HG03045 (cell line): ENCODE results near the gene PRMT7.

ENCODE experiments used
- ATAC-seq: cut with Tn5 transposase; IDR thresholded peaks from one replicate; pipeline ENCODE4 v1.9.1; 2021; ENCODE audit warnings: mild to moderate bottlenecking, moderate library complexity; ENCODE audit not compliant: unreplicated experiment

Gene PRMT7

DNA sequence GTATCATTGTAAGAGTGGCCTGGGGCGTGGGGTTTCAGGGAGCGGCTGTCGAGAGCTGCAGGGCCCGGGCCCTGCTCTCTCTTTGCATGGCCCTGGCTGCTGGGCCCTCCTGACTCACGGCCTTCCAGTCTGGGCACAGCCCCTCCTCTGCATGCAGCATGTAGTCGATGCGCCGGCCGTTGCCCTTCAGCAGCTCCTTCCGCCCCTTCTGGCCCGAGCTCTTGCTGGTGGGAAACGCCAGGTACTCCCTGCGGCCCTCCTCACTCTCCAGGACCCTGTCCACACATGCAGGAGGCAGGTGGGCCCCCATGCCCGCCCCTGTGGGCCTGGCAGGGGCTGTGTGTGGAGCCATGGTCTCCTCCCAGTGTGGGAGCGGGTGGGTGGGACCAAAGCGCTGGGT lies 50.7 kb downstream of the PRMT7 start:
- no peak for ATAC-seq

DNA sequence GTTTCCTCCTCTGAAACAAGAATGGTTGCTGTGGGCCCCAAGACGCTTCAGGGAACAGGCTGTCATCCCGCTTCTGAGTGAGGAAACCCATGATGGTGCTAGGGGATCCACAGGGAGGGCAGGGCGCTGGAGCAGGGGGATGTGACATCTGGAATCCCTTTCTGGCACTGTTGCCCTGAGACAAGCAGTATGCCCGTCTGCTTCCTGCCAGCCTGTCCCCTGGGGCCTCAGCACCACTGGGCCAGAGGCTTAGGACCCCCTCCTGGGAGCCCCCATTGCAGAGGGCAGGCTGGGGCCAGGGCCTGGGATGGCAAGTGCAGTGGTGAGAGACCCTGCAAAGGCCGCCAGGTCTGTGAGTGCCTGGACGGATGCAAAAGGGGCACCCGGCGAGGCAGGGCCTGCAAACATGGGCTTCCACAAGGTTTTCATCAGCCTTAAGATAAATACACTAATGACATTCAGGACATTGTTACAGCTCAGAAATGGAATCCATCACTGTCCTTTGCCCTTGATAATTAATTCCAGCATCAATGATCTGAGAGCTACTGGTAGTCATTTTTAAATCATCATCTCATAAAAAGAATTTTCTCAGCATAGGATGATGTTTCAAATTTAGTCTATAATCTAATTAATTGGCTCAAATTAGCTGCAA lies 51.6 kb downstream of the PRMT7 start:
- no peak for ATAC-seq

DNA sequence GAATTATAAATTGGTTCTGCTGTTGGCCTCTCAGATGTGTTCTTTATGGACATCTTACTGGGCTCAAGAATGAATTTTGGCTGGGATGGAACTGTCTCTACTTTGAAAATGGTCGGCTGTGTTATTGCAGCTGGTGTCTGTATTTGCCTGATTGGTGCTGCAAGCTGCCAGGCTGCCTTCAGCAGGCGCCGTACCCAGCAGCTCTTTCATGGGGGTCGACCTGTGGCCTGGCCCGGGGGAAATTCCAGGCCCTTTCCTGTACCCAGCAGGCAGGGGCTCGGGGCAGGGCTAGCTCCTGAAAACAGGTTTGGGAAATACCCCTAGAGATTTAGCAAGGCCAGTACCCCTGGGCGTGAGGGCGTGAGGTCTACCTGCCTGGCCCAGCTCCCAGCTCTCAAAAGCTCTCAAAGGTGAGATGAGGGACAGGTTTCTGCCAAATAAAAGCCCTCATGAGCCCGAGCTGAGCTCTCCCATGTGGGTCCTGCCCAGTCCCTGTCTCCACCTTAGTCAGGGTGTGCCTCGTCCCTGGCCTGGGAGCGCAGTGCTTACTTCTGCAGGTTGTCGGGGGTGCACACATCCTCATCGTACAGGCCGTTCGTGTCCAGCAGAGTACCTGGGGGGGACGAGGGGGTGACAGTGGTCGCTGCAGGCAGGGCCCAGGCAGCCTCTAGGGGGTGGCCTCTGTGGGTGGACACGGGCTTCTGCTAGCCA lies 52.3 kb downstream of the PRMT7 start:
- ATAC-seq = no peak

DNA sequence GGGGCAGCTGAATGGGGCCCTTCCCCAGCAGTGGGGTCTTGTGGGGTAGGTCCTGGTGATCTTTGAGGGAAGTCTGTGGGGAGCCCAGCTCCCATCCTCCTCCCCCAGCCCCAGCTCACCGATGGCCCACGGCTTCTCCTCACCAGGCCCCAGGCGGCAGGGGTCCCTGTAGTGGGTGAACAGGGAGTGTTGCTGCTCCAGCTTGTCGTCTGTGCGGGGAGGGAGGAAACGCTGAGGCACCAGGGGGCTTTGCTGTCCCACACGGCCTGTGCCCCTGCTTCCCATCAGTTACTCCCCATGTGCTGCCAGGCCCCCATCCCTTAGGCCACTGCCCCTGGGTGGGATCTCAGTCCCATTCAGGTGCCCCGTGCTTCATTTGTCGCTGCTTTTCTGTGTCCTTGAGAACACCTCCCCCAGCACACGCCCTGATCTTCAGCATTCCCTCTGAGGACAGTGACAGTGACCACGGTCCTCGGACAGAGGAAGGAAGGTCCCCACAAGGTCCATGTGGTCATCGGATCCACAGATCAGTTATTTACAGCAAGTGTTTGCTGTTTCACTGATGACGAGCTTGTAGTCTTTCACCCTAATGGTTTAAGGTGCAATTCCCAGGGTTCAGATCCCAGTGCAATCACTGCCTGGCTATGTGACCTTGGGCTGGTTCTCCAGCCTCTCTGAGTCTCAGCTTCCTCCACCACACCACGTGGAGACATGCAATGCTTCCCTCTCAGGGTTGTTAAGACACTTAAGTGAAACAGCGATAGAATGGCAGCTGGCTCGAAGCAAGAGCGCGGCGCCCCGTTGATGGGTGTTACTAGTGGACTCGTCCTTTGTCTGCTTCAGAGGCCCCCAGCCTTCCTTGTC lies 53.1 kb downstream of the PRMT7 start:
- no peak for ATAC-seq

DNA sequence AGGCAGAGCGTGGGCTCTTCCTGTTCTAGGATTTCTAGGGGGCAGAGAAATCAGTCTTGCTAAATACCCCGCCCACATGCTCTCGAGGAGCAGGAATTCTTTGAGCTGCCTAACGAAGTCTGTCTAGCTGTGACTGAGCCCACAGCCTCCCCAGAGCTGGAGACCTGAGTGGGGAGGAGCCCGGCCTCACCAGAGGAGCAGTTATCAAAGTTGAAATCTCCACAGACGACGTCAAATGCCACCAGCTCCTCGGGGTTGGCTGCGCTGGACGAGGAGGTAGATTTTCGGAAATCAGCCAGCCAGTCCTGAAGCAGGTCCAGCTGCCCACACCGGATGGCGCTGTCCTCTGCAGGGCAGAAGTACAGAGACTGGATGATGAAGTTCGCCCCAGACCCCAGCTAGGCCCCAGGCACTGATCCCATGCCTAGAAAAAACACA lies 53.8 kb downstream of the PRMT7 start:
- no peak for ATAC-seq

DNA sequence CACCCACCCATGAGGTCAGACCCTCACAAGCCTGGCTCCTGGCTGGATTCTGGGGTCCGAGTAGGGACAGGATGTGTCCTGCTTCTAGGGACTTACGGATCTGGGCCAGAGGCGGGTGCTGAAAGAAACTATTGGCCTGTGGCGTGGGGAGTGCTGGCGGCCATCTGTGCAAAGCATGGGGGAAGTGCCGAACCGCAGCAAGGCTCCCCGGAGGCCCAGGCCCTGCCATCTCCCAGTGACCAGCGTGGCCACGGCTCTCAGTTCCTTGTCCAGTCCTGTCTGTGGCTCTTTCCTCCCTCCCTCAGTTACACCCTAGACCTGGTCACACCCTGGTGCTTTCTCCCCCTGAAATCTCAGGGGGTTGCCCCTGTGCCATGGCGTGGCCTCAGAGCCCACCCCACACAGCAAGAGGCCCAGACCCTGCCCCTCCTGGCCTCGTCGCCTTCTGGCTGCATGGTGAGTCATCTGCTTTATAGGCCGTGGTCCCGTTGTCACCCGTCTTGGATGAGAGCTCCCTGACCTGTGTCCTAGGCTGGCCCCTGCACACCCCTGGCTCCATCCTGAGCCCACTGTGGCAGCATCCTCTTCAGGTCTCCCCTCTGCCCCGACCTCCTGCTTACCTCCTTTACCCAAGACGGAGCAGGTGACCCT lies 54.5 kb downstream of the PRMT7 start:
- no peak for ATAC-seq

DNA sequence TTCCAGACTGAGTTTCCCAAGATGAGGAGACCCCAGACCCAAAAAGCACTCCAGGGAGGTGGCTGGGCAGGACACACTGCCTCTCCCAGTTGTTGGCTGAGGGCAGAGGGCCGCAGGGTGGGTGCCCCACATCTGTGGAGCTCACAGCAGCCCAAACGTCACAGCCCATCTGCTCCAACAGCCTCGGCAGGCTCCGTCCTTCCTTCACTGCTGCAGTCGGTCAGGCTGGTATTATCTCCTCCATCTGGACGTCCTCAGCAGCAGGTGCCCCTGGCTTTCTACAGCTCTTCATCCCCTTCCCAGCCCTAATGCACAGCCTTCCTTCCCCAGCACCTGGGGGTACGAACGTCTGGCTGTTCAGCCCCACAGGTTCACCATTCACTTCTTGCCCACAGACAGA lies 55.2 kb downstream of the PRMT7 start:
- ATAC-seq = no peak

DNA sequence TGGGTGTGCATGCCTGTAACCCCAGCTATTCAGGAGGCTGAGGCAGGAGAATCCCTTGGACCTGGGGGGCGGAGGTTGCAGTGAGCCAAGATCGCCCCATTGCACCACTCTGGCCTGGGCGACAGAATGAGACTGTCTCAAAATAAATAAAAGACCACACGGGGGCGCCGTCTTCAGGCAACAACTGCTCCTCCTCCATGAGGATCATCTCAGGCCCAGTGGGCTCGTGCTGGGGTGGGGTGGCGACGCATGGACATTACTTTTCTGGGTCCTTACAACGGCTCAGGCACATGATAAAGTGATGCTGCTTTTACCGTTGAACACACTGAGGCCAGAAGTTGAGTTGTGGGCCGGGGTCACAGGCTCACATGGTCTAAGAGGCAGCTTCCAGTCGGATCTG lies 56.2 kb downstream of the PRMT7 start:
- ATAC-seq = no peak

DNA sequence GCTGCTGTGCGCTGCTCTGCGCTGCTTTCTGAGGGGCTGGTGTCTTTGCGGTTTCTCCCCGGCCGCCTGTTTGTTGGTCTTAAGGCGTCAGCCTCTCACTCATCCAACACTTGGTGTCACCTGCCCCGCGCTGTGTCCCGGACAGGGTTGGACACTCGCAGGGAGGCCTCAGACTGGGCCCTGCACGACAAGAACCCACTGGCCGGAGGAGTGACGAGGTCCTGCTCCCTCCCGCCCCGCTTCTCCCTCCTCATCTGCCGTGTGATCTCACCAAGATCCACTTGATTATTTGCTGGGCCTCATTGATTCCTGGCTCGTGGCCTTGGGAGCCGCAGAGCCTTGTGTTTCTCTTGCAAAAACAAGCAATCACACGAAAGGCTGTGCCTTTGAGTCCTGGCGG lies 56.6 kb downstream of the PRMT7 start:
- no peak for ATAC-seq

DNA sequence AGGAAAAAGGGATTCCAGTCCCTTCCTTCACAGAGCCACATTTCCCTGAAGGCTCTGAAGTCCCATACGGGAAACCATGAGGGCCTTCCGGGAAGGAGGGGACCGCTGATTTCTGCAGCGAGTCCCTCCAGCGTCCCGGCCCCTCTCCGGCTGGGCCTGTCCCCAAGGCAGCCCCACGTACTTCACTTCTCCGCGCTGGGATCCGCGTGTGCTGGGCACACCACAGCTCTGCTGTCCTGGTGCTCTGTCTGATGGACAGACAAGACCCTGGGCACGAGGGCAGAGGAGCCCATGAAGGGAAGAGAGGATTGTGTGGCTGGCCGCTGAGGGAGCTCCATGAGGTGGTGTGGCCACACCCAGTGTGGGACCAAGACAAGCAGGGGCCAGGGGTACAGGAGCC lies 57.1 kb downstream of the PRMT7 start:
- ATAC-seq = no peak

DNA sequence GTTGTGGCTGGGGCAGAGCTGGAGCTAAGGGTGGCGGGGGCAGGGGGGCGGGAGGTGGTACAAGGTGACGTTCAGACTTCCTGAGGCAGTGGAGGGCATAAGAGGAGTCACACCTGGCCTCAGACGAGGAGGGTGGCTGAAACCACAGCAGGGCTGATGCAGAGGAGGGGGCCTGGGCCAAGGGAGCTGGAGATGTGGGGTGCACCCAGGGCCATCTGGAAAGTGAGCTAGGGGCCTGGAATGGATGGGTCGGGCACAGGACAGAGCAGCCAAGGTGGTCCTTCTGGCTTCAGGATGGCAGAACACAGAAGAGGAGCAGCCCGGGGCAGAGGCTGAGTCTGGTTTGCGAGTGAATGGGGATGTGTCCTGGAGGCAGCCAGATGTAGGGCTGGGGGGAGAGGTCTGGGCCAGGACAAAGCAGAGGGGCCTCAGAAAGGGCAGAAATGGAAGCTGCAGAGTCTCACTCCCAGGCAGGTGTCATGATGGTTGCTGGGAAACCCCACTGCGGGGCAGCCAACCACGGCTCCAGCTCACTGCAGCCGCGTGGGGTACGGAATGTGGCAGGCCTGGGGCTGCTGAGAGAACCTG lies 57.6 kb downstream of the PRMT7 start:
- no peak for ATAC-seq

DNA sequence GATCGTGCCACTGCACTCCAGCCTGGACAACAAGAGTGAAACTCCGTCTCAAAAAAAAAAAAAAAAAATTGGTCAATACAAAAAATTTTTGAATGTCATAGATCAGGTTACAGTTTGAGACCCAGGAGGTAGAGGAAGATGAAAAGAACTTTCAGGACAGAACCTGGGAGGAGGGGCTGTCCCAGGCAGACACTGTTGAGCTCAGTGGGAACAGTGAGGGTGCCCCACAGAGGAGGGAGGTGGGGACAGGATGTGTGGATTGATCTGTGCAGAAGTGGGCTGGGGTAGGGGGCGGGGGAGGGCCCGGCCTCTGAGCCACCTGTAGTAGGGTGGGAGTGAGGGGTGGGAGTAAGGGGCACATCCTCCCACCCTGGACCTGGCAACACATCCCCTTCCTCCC lies 58.3 kb downstream of the PRMT7 start:
- no peak for ATAC-seq

DNA sequence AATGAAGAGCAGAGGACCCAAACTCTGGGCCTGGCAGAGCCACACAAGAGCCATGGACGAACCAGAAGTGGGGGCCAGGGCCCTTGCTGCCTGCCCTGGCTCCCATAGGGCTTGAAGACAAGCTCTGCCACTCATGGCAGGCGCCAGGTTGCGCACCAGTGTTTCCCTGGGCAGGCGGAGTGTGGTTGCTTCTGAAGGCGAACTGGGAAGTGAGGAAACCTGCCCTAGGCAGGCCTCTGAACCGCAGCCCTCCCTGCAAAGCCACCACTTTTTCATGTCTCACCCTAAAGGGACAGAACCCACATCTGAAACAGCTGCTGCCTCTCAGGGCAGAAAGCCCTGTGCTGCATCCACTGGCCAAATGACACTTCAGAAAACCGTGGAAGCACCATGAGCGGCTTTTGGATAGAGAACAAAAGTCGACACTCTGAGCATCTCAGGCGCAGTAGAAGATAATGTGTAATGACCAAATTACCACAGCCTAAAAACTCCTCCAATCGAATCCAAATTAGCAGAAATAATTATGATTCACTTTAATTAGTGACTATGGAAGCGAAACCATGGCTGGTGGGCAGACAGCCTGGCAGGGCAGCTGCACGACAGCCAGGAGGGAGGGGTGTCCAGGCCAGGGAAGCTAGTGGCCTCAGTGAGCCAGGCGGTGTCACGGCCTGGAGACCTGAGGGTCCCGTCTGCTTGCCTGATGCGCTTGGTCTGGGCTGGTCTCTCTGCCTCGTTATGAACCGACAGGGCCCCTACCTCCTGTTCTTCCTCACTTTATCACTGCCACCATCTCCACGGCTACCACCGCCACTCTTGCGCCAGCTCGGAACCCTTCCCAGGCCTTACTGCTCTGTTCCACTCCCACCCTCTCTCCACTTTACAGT lies 59.1 kb downstream of the PRMT7 start:
- peak; percentile 62 for ATAC-seq

DNA sequence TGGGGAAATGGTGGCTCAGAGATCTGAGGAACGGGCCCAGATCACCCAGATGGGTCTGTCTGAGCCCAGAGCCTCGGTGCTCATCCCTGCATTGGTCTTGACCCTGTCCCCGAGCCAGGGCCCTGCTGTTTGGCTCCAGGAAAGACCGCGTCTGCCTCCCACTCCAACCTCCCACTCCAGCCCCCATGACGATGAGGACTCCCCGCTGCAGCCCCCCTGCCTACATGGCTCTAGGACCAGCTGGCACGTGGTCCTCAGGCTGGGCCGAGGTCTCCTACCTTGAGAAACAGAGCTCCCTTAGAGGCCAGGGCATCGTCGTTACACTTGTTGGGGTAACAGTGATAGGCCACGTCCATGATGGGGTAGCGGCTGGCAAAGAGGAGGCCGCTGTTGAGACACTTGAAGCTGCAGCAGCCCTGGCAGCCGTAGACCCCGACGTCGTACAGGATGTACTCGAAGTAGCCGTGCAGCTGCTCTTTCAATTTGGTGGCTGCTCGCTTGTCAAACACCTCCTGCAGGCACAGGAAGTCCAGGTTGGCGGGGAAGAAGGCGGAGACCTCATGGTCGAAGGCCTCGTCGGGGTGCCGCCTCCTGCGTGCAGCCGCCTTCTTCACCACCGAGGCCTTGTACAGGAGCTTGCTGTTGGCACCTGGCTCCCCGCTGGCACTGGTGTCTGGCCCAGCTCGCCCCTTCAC lies 59.9 kb downstream of the PRMT7 start:
- ATAC-seq = no peak

DNA sequence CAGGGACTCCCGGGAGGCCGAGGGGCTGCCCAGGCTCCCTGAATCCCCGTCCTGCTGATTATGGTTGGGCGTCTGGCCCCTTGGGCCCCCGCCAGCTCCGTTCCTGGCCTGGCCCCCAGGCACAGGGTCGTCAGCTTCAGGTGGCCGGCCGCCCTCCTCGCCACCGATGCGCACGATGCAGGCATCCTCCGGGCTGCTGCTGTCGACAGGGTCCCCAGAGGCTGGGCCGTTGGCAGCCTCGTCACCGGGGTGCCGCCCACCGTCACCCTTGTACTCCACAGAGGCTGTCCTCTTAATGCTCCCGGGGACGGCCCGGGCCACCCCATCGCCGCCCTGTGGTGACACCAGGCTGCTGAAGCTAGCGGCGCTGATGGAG lies 60.4 kb downstream of the PRMT7 start:
- no peak for ATAC-seq

DNA sequence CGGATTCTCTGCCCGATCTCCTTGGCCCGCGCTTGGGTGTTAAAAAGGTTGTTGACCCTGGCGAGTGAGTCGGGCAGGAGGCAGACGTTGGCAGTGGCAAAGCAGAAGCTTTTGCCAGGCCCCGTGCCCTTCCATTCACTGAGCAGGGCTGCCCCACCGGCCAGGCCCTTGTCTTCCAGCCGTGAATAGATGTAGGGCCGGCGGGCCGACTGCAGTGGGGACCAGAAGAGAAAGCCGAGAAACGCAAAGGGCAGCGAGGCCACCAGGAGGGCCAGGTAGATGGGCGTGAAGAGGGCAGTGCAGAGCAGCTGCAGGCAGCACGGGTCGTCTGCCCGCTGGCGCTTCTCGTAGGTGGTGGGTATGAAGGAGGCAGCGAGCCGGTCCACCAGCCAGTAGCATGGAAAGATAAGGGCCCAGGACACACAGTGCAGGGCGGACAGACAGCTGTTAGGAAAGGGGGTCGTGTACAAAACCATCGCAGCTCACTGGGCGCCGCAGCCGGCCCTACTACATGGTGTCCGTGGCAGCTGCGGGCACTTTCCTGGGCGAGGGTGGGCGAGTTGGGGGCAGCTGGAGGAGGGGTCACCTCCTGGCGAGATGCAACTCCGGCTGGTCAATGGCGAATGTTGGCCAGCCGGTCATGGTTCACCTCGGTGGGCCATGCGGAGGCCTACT lies 61.0 kb downstream of the PRMT7 start:
- ATAC-seq = no peak

DNA sequence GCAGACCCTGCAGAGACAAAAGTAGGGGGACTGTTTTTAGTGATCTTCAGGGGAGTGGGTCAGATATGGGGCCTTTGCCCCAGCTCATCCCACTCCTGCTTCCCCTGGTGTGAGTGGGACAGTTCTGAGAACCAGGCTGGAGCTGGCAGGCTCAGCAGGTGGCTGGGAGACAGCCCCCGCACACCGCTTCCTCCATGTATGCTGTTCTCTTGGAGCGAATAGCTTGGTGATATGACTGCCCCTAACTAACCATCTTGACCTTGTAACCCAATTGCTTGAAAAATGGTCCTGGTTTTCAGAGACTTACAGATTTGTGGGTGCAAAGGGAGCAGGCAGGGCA lies 61.5 kb downstream of the PRMT7 start:
- ATAC-seq = no peak

DNA sequence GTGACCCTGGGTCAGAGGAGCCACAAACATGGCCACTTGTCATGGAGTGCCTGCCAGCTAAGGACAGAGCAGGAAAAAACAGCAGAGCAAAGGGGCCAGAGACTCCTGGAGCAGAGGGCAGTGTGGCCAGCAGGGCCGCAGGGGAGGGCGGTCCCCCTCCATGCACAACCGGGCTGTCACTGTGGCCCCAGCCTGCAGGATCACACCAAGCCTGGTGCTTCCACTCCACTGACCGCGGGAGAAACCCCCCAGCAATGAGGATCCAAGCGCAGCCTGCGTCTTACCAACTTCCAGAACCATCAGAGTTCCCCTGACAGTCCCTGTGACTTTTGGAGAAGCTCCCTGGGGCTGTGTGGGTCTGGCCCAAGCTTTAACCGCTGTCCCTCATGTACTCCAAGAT lies 62.0 kb downstream of the PRMT7 start:
- no peak for ATAC-seq
